ENCODE measurements around the gene KLK11. TPM values are rescaled to one million over a fixed set of nuclear protein-coding genes. Genes with fewer than 3 reads are reported as not detected.

The KLK11 gene
- total and polyA plus RNA-seq, 7 donors: 0.71 to 0.76 TPM; not detected in 5

- no peak overlapping the region for H3K27ac ChIP-seq
- no peaks in the 10 kb centered on the region for H3K4me1 ChIP-seq
- peaks cover 0 to 4% (median 0%) of the 10 kb centered on the region in 3 donors for H3K27me3 ChIP-seq
- TF ChIP-seq POLR2AphosphoS5 (IDR thresholded peaks at IDR 0.05) (no peak), POLR2A (IDR thresholded peaks at IDR 0.05) (no peak), CTCF (IDR thresholded peaks at IDR 0.05) (no peak), EP300 (IDR thresholded peaks at IDR 0.05) (no peak)
- H3K4me3 ChIP-seq: no peak overlapping the region
- no peaks in the 10 kb centered on the region for H3K36me3 ChIP-seq
- 81 to 84% methylated on average over 11 of the region's 11 CpGs for WGBS, 2 donors
- DNase-seq: peak; percentile 7
- intact Hi-C loops (cut with DNase I): no loop called here
- no peaks in the 10 kb centered on the region for H3K9me3 ChIP-seq
Measured at GRCh38 chr19:51044327-51044726, 17.9 kb upstream of the KLK11 start.

- WGBS, 2 donors: 81 to 82% methylated on average over 9 of the region's 9 CpGs
- no peaks in the 10 kb centered on the region for H3K4me1 ChIP-seq
- H3K36me3 ChIP-seq: no peaks in the 10 kb centered on the region
- H3K4me3 ChIP-seq: no peak overlapping the region
- TF ChIP-seq EP300 (IDR thresholded peaks at IDR 0.05): no peak
- TF ChIP-seq POLR2A (IDR thresholded peaks at IDR 0.05): no peak
- TF ChIP-seq CTCF (IDR thresholded peaks at IDR 0.05): no peak
- TF ChIP-seq POLR2AphosphoS5 (IDR thresholded peaks at IDR 0.05): no peak
- DNase-seq: peak; percentile 29
- H3K27ac ChIP-seq: no peak overlapping the region
- H3K27me3 ChIP-seq: no peaks in the 10 kb centered on the region
- H3K9me3 ChIP-seq: no peaks in the 10 kb centered on the region
- intact Hi-C loops (cut with DNase I): no loop called here
Measured at GRCh38 chr19:51043497-51043896, 17.1 kb upstream of the KLK11 start.

- no peaks in the 10 kb centered on the region for H3K4me1 ChIP-seq
- WGBS, 2 donors: 86 to 93% methylated on average over 6 of the region's 6 CpGs
Measured at GRCh38 chr19:51040151-51040550, 13.7 kb upstream of the KLK11 start.

GRCh38 chr19:51036519-51036918 is 10.1 kb upstream of the KLK11 start:
- intact Hi-C loops (cut with DNase I): no loop called here
- Histone ChIP-seq H3K27ac (no peak overlapping the region), H3K4me1 (no peaks in the 10 kb centered on the region), H3K36me3 (no peaks in the 10 kb centered on the region), H3K9me3 (no peaks in the 10 kb centered on the region), H3K4me3 (no peak overlapping the region), H3K27me3 (peaks cover 0 to 21% (median 0%) of the 10 kb centered on the region in 3 donors)
- TF ChIP-seq POLR2A (IDR thresholded peaks at IDR 0.05) (no peak), CTCF (IDR thresholded peaks at IDR 0.05) (no peak), EP300 (IDR thresholded peaks at IDR 0.05) (no peak), POLR2AphosphoS5 (IDR thresholded peaks at IDR 0.05) (no peak)
- WGBS, 2 donors: 45 to 53% methylated on average over 9 of the region's 9 CpGs
- DNase-seq: peak; percentile 8

More at GRCh38 chr19:51040151-51040550, 13.7 kb upstream of the KLK11 start:
- peak; percentile 6 for DNase-seq
- Histone ChIP-seq H3K9me3 (no peaks in the 10 kb centered on the region), H3K4me3 (no peak overlapping the region), H3K36me3 (no peaks in the 10 kb centered on the region), H3K27ac (no peak overlapping the region), H3K27me3 (no peaks in the 10 kb centered on the region)
- TF ChIP-seq CTCF (IDR thresholded peaks at IDR 0.05): no peak
- TF ChIP-seq POLR2A (IDR thresholded peaks at IDR 0.05): no peak
- no peak for TF ChIP-seq POLR2AphosphoS5 (IDR thresholded peaks at IDR 0.05)
- no peak for TF ChIP-seq EP300 (IDR thresholded peaks at IDR 0.05)
- intact Hi-C loops (cut with DNase I): no loop called here

GRCh38 chr19:51034704-51035103 is 8.3 kb upstream of the KLK11 start, which contains the start of gene KLK12:
Gene KLK12 (minus strand): TSS chr19:51035002. CDS start chr19:51034621, 381 bp downstream.
- Histone ChIP-seq H3K27ac (no peak within 1 kb of the TSS), H3K9me3 (no peaks in the 10 kb centered on the region), H3K36me3 (no peaks in the 10 kb centered on the region), H3K27me3 (peaks cover 0 to 22% (median 0%) of the 10 kb centered on the region in 3 donors), H3K4me1 (no peaks in the 10 kb centered on the region), H3K4me3 (no peak within 1 kb of the TSS)
- TF ChIP-seq POLR2AphosphoS5 (IDR thresholded peaks at IDR 0.05) (no peak), POLR2A (IDR thresholded peaks at IDR 0.05) (no peak), EP300 (IDR thresholded peaks at IDR 0.05) (no peak), CTCF (IDR thresholded peaks at IDR 0.05) (no peak)
- intact Hi-C loops (cut with DNase I): no loop called here
- no peak for DNase-seq
- WGBS, 2 donors: 33 to 44% methylated on average over 11 of the region's 11 CpGs

Measured in sigmoid colon (tissue), 7 donors.